ENCODE data around the gene B4GAT1.
A peak's percentile ranks its signal among the peaks of the same experiment; 100 is the strongest.

The B4GAT1 gene

DNA sequence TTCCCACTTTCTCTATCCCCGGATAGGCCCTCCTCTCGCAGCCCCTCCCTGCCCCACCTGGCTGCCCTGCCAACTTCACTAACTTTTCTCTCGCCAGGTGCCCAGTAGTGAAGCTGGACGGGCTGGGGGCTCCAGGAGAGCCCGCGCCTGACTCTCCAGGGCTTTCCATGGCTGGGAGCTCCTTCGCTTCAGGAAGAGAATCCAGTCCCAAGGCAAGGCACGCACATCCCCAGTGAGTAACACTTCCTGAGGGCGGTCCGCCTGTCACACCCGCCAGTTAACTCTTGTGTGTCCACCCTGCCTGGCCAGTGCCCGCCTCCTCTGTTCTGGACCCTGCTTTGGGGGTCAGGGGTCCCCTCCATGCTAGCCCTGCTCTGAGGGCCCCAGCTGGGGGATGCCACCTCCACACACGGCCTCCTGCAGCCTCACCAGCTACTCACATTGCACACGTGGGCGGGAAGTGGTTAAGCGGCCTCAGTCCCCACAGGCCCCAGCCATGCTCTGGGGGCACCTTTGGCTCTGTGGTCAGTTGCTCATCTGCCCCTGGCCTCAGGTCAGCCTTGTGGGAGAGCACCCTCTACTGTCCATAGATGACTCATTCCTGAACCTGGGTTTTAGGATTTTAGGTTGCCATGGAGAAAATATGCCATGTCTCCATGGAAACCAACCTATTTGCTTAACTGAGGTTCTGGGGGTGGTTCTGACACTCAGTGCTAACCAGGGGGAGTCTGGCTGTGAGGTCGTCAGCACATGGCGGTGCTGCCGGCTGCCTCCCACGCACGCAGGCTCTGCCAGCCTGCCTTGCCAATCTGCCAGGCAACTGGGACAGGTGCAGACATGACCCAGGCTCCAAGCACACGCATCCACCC, 11.0 kb downstream of the B4GAT1 start, which contains the start of gene RIN1:
TSS of gene RIN1 (minus strand) at position 201 of the 869 bp plus-strand sequence. CDS start at position 169, 32 bp downstream.
- DNase-seq (ENCODE audit: low spot score), result peak; percentile 62

DNA sequence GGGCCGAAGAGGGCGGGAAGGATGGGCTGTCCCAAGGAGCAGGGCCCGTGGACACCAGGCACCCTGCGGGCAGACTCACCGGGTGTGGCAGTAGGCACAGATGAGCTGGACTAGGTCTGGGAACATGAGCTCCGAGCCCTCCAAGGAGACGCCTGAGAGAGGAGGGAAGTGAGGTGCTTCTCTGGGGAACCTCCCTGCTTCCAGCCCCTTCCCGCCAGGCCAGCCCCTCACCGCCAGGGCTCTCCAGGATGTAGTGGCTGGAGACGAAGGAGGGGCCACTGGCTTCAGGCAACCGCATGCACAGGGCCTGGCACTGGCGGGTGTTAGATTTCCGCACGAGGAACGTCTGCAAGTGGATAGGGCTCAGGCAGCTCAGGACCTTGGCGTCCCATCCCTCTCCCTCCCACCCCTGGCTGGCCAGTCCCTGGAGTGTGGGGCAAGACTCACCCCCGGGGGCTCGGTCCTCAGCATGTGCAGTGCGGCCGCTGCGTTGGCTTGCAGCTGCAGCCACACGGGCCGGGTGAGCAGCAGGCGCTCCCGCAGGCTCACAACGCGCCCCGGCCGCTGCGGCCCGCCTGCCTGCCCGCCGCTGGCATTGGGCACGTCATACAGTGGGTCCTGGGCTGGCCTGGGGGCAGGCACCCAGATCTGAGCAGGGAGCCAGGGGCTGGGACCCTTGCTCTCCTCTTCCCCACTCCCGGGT, 11.7 kb downstream of the B4GAT1 start:
- no peak for DNase-seq (ENCODE audit: low spot score)

DNA sequence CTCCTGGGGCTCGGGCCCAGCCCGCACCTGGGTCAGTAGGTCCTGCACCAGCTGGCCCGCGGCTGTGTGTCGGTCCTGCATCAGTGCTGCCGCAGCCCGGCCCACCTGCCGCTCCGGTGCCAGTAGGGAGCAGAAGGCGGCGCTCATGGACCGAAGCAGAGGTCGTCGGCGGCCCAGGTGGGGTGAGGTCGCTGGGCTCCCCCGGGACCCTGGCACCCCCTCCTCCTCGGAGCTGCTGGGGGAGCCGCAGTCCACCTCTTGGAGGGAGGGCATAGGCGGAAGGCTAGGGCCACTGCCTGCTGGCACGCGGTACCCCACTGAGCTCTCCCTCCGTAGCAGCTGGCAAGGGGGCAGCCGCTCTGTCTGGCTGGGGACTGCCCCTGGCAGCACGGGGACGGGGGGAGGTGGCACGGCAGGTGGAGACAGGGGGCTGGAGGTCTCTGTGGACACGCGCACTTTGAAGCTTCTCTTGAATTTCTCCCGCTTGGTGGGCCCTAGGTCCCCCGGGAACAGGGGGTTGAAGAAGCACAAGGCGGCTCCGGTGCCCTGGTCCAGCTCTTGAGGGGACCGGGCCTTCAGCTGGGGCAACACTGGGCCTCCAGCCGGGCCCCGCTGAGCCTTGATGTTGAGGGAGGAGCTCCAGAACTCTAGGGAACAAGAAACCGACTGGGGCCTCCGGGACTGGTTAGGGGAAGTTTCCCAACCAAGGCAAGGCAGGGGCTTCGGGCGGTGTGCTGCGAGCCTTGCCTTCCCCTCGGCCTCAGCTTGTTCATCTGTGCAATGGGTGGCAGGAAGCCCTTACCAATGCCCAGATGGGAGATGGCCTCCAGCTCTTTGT, 12.6 kb downstream of the B4GAT1 start:
- no peak for DNase-seq (ENCODE audit: low spot score)

DNA sequence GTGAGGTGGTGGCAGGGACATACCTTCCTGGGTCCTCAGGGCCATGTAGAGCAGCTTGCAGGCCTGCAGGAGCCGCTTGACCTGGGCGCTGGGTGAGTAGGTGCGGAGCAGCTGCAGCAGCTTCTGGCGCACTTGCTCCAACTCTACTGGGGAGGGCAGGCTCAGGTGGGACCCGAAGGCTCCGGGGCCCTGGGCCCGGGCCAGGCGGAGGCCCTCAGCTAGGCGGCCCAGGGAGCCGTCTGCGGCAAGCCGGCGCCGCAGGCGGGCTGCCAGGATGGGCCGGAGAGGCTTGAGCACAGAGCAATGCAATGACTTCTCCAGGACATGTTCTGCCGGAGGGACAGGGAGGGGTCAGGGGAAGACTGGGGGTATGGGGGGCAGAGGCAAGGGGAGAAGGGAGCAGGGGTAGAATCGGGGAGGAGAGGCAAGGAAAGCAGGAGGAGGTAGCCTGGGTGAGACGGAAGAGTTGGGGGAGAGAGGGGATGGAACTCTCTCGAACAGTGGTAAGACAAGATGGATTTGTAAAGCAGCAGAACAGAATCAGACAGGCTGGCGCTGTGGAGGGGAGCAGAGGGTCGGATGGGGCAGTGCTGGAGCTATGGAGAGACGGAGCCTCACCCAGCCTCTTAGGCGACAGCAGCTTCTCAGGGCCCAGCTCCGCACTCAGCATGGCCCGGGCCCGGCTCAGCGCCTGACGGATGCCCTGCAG, 13.4 kb downstream of the B4GAT1 start:
- no peak for DNase-seq (ENCODE audit: low spot score)

DNA sequence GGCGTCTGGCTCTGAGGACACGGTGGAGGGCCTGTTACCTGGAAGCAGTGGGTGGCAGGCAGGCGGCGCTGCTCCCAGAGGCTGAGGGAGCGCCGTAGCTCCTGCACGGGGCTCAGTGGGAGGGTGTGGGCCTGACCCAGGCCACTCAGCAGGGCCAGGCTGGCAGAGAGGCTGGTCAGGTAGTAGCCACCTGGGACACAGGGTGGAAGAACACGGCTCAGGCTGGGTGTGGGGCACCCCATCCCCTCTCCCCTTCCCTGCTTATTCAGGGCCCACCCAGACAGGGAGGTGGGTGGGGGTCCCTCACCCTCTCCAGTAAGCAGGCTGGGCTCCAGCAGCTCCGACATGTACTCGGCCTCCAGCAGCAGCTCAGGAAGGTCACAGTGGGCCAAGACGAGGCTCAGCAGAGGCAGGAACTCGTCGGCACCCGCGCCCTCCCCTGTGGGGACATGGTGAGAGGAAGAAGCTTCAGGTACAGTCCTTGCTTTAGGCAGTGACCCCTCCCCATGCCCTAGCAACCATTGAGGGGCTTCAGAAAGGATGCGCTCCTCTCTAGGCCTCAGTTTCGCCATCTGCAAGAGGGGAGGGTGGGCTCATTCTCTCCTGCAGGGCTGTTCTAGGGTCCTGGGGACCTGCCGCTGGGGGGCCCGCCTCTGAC, 14.1 kb downstream of the B4GAT1 start:
- no peak for DNase-seq (ENCODE audit: low spot score)

DNA sequence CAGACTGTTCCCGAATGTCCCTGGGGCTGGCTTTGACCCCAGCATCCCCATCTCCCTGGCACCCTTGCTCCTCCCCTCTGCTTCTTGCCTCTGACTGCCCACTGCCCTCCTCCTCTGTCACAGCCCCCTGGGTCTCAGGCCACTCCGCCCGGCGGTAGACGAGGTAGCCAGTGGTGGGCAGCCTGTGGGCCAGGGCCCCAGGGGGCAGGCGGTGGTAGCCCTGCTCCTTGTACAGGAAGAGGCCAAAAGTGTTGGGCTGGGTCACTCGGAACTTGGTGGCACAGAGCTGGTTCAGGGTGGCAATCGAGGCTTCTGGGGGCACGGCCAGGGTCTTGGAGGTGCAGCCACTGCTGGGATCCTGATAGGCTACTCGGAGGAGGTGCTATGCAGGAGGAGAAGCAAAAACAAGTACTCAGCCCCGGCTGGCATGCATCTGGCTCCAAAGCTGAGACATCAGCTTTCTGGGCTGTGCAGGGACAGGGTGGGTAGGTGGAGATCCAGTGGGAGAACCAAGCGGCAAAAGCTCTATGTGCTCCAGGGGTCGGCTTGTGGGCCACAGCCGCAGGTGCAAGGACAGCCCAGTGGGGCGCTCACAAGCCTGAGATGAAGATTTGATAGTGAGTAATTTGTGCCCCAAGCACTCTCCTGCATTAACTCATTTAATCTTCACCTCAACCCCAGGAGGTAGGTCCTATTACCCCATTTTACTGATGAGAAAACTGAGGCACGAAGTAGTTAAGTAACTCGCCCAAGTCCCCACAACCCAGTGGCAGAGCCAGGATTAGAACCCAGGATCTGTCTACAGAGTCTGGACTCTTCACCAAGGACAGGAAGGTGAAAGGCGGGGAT, 14.8 kb downstream of the B4GAT1 start:
- no peak for DNase-seq (ENCODE audit: low spot score)

DNA sequence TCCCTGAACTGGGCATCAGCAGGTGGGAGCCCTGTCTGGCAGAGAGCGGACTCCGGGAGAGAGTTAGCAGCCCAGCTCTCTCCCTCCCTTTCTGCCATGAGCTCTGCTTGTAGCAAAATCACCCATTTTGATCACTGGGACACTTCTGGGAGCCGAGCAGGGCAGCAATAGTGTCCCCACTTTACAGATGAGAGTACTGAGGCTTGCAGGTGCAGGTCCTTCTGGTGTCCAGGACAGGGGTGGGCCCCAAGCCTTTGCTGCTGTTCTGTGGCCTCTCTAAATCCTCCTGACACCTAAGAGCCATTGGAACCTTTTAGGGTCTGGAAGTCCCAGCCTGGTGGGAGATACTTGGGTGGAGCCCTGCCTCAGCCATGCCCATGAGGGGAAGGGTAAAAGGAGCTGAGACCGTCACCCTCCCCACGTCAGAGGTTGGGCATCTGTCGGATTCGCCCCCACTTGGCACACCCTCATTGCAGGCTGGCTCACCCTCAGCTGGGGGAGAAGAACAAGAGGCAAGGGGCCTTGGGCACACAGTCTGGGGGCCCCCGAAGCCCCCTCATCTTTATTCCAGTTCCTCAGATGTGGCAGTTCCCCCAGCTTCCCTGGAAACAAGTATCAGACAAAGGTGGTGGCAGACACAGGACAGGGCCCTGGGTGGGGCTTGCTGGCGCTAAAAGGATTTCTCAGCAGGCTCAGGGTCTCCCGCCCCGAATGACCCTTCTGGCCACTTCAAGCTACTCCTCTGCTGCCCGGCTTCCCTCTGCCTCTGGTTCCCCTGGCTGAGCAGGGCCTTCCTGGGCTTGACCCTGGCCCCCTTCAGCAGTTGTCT, 15.7 kb downstream of the B4GAT1 start:
- no peak for DNase-seq (ENCODE audit: low spot score)

DNA sequence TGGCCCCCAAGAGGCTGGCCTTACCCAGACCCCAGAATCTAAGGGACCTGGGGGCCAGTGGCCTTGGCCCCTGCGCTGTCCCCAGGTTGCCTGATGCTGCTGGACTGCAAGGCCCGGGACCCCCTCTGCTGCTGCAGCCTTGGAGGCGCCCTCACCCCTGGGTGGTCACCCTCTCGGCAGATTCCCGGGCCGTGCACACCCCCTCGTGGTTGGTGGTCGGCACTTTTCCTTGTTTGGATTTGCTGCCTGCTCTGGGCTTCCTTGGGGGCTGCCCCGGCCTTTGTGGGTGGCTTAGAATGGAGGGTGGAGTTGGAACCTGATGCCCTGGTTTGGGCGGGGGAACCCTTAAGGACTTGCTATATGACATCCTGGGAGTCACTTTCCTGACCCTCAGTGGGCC, 16.5 kb downstream of the B4GAT1 start:
- no peak for DNase-seq (ENCODE audit: low spot score)

DNA sequence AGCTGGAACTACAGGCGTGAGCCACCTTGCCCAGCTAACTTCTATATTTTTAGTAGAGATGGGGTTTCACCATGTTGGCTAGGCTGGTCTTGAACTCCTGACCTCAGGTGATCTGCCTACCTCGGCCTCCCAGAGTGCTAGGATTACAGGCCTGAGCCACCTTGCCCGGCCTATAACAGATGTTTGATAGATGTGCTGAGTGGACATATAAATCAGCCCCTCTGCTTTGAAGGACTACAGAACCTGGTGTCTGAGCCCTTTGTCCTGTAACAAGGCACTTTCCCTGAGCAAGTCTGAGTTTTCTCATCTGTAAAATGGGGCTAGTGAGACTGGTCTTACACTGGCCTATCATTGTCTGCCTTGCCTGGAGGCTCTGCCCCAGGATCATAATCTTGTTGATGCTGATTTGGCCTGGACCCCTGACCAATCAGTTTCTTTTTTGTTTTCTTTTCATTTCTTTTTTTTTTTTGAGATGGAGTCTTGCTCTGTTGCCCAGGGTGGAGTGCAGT, 18.2 kb downstream of the B4GAT1 start:
- DNase-seq (ENCODE audit: low spot score), result no peak

DNA sequence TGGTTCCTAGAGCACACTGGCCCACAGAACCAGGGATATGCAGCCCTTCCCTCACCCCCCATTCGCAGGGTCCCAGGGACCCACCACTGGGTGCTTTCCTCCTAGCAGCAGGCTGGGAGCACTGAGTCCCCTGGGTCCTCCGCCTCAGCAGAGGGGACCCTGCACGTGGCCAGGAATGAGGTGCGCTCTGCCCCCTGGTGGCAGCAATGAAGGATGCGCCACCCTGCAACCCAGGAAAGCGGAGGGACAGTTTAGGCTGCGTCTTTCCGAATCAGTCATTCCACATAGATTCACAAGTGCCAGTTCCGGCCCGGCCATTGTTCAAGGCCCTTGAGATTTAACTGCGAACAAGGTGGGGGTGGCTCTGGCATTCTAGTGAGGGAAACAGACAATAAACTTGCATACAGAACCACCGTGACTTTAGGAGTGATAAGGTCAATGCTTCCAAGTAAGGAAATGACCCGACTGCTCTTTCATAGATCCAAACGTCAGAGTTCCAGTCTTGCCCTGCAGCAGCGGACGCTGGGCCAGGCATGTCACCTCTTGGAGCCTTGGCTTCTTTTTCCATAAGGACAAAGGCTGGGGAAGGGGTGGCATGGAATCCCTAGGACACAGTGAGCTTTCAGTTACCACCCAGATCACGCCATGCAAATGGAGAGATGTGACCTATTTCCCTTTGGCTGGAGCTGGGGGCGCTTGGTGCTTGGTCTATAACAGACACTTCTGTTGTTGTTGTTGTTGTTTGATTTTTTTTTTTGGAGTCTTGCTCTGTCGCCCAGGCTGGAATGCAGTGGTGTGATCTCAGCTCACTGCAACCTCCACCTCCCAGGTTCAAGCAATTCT, 18.9 kb downstream of the B4GAT1 start:
- DNase-seq (ENCODE audit: low spot score), result peak; percentile 84

DNA sequence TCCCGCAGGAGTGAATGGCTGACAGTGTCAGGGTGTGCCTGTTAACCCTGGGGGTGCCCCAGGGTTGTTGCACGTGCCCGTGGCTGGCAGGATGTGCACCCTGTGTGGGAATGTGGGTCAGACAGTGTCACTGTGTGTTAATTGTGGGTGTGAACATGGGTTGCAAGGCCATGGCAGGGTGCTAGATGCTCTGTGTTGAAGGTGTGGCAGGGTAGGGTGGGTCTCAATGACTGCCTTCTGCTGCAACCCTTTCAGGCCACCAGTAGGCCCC, 19.5 kb downstream of the B4GAT1 start:
- DNase-seq (ENCODE audit: low spot score), result no peak

DNA sequence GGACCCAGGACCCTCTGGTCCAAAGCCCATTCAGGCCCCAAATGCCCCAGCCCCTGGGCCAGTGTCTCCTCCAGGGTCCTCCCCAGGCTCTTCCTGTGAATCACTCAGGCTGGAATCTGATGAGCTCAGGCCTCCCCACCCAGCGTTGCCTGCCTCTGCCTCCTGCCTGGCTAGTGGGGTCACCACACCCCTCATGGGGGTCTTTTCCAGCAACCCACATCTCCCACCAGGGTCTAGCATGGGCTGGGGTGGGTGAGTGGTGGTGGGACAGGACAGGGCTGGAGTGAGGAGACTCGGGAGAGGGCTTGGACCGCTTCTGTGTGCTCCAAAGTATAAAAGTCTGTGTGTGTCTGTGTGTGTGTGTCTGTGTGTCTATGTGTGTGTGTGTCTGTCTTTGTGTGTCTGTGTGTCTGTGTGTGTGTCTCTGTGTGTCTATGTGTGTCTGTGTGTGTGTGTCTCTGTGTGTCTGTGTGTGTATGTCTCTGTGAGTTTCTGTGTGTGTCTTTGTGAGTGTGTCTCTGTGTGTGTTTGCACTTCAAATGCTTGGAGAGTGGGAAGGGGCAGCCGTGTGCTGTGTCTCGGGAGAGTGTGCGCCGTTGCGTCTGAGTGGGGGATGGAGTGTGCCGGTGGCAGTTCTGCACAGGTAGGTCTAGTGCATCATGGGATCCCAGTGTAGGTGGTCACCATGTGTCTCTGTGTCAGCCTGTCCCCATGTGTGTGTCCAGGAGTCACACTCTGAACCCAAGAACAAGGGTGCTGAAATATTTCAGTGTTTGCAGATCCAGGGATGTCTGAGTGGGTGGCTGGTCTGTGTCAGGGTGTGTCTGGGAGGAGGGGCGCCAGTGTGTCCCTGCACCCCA, 20.0 kb downstream of the B4GAT1 start:
- no peak for DNase-seq (ENCODE audit: low spot score)

DNA sequence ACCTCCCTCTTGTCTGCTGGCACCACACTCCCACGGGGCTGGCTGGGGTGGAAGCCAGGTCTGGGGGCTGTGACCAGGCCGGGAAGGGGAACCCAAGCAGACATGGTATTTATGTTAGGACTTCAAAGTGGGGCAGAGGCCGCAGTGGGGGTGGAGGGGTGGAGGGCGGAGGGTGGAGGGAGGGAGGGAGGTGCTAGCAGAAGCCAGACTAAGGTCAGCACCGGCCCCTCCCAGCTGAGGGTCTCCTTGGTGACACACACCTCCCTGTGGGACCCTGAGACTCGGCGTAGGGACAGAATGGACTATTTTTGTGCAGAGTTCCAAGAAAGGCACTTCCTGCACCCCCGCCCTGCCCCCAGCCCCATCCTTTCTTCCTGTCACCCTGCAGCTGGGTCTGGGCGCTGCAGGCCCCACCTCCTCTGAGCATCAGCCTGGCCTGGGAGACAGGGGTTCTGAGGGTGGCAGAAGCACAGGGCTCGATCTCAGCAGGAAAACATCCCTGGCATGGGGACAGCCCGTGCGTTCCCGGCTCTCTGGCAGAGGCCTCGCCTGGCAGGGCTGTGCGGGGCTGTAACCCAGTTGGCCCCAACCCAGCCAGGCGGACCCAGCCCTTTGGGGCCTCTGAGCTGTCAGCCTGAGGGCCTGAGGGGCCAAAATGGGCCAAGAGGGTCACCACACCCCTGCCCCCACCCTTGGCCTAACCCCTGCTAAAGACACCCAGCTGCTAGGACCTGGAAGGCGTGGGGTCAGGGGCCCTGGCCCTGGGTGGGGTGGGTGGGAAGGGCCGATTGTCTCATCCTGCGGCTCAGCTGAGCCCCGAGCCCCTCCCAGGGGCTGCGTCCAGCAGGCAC, 20.9 kb downstream of the B4GAT1 start:
- DNase-seq (ENCODE audit: low spot score), result no peak

DNA sequence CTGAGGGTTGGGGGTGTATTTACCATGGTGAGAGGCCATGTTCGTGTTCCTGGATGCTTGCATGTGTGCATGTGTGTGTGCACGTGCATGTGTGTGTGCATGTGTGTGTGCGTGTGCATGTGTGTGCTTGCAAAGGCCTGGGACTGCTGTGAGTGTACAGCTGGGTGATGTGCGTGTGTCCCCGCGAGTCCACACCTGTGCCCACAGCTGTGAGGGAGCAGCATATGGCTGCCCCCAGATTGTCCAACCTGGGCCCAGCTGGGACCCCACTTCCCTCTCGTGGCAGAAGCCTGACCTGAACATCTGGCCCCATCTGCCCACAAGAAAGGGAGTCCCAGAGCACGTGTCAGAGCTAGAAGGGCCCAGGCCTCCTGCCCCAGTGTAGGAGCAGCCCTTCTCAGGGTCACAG, 22.2 kb downstream of the B4GAT1 start:
- no peak for DNase-seq (ENCODE audit: low spot score)

DNA sequence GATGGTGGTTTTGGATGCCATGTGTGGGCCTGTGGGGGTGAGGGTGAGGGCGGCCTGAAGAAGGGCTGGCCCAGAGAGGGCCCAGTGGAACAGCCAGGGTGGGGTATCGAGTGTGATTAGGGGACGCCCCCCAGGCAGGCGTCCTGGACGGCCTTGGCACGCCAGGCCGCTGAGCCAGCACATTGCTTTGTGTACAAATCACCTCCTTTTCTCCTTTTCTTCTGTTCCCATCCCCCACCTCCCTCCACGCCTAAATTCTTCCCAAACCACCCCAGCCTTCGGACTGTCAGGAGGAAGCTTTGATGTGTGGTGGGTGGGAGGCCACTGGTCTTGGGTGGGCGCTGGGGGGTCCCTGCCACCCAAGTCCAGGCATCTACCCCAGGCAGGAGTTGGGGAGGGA, 22.8 kb downstream of the B4GAT1 start:
- no peak for DNase-seq (ENCODE audit: low spot score)

DNA sequence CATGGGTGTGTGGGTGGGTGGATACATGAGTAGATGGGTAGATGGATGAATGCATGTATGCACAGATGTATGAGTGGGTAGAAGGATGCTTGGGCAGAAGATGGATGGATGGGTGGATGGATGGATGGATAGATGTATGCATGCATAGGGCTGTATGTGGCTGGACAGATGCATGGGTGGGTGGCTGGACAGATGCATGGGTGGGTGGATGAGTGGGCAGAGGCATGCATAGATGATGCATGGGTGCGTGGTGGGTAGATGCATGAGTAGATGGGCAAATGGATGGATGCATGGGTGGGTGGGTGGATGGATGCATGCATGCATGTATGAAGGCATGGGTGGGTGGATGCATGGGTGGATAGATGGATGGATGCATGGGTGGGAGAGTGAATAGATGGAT, 23.7 kb downstream of the B4GAT1 start:
- no peak for DNase-seq (ENCODE audit: low spot score)
